ENCODE data around the gene LAMA2. TPM values are rescaled to one million over a fixed set of nuclear protein-coding genes. Genes with fewer than 3 reads are reported as not detected.

Gene LAMA2
- total RNA-seq, 1 experiment from 2014 or later = 4.2 TPM

GRCh38 chr6:129026601-129027000, 143.7 kb downstream of the LAMA2 start:
- Histone ChIP-seq H2BK5ac (ENCODE audit: insufficient read length, low read length) (no peak overlapping the region), H3K27ac (ENCODE audit: insufficient read length, low read depth, low read length) (no peak overlapping the region), H3K27me3 (ENCODE audit: insufficient read depth, low read length) (no peaks in the 10 kb centered on the region), H2AFZ (ENCODE audit: low read length) (no peak overlapping the region), H3T11ph (ENCODE audit: low read length) (no peak overlapping the region), H3K79me2 (ENCODE audit: insufficient read depth, low read length) (no peaks in the 10 kb centered on the region), H2BK120ac (ENCODE audit: low read depth, low read length, poor library complexity, severe bottlenecking) (no peak overlapping the region), H2BK12ac (ENCODE audit: insufficient read length, low read depth, low read length) (no peak overlapping the region), H2BK20ac (ENCODE audit: low read depth, low read length, poor library complexity, severe bottlenecking) (no peak overlapping the region), H4K91ac (ENCODE audit: insufficient read length, low read depth, low read length) (no peak overlapping the region), H3K4ac (ENCODE audit: low read depth, low read length) (no peak overlapping the region), H3K23ac (ENCODE audit: insufficient read length, low read depth, low read length) (no peak overlapping the region), H4K5ac (ENCODE audit: insufficient read length, low read depth, low read length) (no peak overlapping the region), H4K8ac (replicated peaks; ENCODE audit: insufficient read length, low read depth, low read length) (no peak overlapping the region), H3K14ac (ENCODE audit: insufficient read depth, low read length) (no peak overlapping the region), H3K23me2 (ENCODE audit: insufficient read length, low read depth, low read length, poor library complexity, severe bottlenecking) (no peaks in the 10 kb centered on the region), H3K9ac (ENCODE audit: extremely low read depth, insufficient read length, low read length) (no peak overlapping the region), H3K56ac (ENCODE audit: insufficient read length, low read depth, low read length) (no peak overlapping the region), H3K18ac (ENCODE audit: insufficient read length, low read depth, low read length) (no peak overlapping the region), H3K4me1 (ENCODE audit: insufficient read depth, low read length) (no peaks in the 10 kb centered on the region), H3K4me2 (ENCODE audit: insufficient read depth, insufficient read length, low read length) (no peak overlapping the region), H3K9me3 (ENCODE audit: control insufficient read depth, low read depth, low read length) (no peaks in the 10 kb centered on the region), H4K20me1 (ENCODE audit: control insufficient read depth, insufficient read depth, insufficient read length) (no peaks in the 10 kb centered on the region), H2BK15ac (ENCODE audit: low read depth, low read length) (no peak overlapping the region), H3K79me1 (ENCODE audit: insufficient read depth, low read depth, low read length, poor library complexity, severe bottlenecking) (no peaks in the 10 kb centered on the region), H2AK5ac (ENCODE audit: insufficient read length, low read length) (no peak overlapping the region)
- no peak for TF ChIP-seq CTCF (conservative IDR thresholded peaks at IDR 0.05)
- no peaks in the 10 kb centered on the region for H3K9me3 Mint-ChIP-seq
- peaks cover 34% of the 10 kb centered on the region for H3K27me3 Mint-ChIP-seq (ENCODE audit: low read depth)
- no peak for DNase-seq
- no peak overlapping the region for H3K27ac Mint-ChIP-seq
- H3K4me3 Mint-ChIP-seq = no peak overlapping the region
- H3K4me1 Mint-ChIP-seq = peaks cover 10 to 15% of the 10 kb centered on the region in 2 experiments
- no peaks in the 10 kb centered on the region for H3K36me3 Mint-ChIP-seq (ENCODE audit: insufficient read depth in 1 of 3, low read depth in 3 of 3)
- WGBS (ENCODE audit: extremely low coverage, insufficient read length, low lambda C conversion rate) = no CpG with 5 or more reads among the region's 1 CpG
